ENCODE measurements around the gene ERMP1.

ERMP1 gene

GRCh38 chr9:5846096-5846495 lies 13.2 kb upstream of the ERMP1 start:
- TF ChIP-seq CTCF (IDR thresholded peaks at IDR 0.05; ENCODE audit: low read depth, low read length, missing control alignments), result no peak
- H3K4me3 ChIP-seq (ENCODE audit: low read depth, low read length), result no peak overlapping the region
- DNase-seq (ENCODE audit: low read depth), result no peak

- DNase-seq (ENCODE audit: low read depth), result no peak
- TF ChIP-seq CTCF (IDR thresholded peaks at IDR 0.05; ENCODE audit: low read depth, low read length, missing control alignments), result no peak
- H3K4me3 ChIP-seq (ENCODE audit: low read depth, low read length), result no peak overlapping the region
Measured at GRCh38 chr9:5845157-5845531, 12.2 kb upstream of the ERMP1 start.

DNA sequence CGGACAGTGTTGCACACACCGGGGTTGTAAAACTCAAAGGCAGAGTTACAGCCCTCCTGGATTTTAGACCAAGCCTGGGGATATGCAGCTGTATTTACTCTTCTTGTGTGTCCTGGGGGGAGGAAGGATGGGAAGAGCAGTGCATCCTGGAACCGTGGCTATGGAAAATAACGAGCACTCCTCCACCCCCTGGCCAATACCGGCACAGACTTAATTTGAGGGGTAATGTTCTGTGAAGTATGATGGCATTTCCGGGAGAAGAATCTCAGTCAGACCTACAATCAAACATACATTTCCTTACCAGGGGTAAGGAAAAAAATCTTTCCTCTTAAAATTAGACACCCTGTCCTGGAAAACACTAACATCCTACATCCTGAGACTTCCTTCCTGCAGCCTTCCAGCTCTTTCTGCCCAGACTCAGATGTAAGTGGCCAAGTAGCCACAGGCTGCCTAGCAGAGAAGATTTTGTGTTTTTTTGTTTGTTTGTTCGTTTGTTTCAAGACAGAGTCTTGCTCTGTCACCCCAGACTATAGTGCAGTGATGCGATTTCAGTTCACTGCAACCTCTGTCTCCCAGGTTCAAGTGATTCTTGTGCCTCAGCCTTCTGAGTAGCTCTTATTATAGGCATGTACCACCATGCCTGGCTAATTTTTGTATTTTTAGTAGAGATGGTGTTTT lies 11.0 kb upstream of the ERMP1 start:
- DNase-seq (ENCODE audit: low read depth), result no peak
- no peak overlapping the region for H3K4me3 ChIP-seq (ENCODE audit: low read depth, low read length)
- TF ChIP-seq CTCF (IDR thresholded peaks at IDR 0.05; ENCODE audit: low read depth, low read length, missing control alignments), result no peak

GRCh38 chr9:5842929-5843793 lies 10.2 kb upstream of the ERMP1 start:
- no peak overlapping the region for H3K4me3 ChIP-seq (ENCODE audit: low read depth, low read length)
- DNase-seq (ENCODE audit: low read depth), result no peak
- no peak for TF ChIP-seq CTCF (IDR thresholded peaks at IDR 0.05; ENCODE audit: low read depth, low read length, missing control alignments)

DNA sequence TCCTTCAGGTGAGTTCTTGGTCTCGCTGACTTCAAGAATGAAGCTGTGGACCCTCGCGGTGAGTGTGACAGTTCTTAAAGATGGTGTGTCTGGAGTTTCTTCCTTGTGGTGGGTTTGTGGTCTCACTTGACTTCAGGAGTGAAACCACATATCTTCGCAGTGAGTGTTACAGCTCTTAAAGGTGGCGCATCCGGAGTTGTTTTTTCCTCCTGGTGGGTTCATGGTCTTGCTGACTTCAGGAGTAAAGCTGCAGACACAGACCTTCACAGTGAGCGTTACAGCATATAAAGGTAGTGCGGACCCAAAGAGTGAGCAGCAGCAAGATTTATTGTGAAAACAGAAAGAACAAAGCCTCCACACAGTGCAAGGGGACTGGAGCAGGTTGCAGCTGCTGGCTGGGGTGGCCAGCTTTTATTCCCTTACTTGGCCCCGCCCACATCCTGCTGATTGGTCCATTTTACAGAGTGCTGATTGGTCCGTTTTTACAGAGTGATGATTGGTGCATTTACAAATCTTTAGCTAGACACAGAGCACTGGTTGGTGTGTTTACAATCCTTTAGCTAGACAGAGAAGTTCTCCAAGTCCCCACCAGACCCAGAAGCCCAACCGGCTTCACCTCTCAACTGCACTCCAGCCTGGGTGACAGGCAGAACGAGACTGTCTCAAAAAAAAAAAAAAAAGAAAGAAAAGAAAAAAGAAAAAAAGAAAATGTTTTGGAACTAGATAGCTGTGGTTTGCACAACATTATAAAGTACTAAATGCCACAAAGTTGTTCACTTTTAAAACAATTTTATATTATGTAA lies 9.1 kb upstream of the ERMP1 start:
- H3K4me3 ChIP-seq (ENCODE audit: low read depth, low read length), result no peak overlapping the region
- TF ChIP-seq CTCF (IDR thresholded peaks at IDR 0.05; ENCODE audit: low read depth, low read length, missing control alignments), result no peak

GRCh38 chr9:5840788-5841187 lies 7.9 kb upstream of the ERMP1 start:
- DNase-seq (ENCODE audit: low read depth), result no peak
- H3K4me3 ChIP-seq (ENCODE audit: low read depth, low read length), result no peak overlapping the region
- TF ChIP-seq CTCF (IDR thresholded peaks at IDR 0.05; ENCODE audit: low read depth, low read length, missing control alignments), result no peak

More for the DNA sequence above, 9.1 kb upstream of the ERMP1 start:
- DNase-seq (ENCODE audit: low read depth), result peak; percentile 25
